Hair follicle dermal papilla cell (primary cell): ENCODE results near the gene CLEC2L. TPM values are rescaled to one million over a fixed set of nuclear protein-coding genes. Genes with fewer than 3 reads are reported as not detected.

Source experiments
- total RNA-seq: library from RNA; depleted of rRNA; stranded (reverse); fragments of >200 nt; gene quantifications from 2 replicates; pipeline ENCODE4 v1.2.3, GENCODE V29; 2012

CLEC2L gene
- not detected in 2 replicates for total RNA-seq

DNA sequence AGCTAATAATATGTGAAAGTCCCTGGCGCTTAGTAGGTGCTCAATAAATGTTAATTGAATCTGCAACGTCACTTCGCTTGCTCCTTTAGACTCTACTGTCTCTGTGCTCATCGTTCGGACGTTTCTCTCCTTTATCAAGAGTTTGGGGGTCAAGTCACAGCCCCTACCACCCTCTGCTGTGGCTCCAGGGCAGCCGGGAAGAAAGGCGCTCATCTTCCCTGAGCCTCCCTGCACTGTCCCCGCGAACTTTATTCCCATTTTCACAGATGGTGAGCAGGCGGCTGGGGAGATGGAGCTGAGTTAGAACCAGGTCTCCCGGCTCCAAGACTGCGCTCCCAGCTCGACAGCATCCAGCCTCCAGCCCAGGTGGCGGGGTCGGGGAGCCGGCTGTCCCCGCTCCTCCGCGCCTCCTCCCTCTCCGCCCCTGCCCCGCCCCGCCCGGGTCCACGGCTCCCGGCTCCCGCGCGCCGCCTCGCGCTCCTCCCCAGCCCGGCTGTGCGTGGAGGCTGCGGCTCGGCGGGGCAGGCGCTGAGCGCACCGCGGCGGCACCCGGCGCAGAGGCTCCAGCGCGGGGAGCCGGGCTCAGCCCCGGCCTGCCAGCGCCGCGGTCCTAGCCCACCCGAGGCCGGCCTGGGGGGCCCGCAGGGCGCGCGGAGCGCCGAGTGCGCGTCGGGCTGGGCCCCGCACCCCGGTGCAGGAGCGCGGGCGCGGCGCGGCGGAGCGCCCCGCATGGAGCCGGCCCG lies at the start of gene CLEC2L:
Gene CLEC2L (plus strand): TSS at position 487 of the 743 bp plus-strand sequence. CDS start 243 bp downstream, at position 730.

Other genes starting within 250 kb of the CLEC2L start
- gene FMC1, start 182.3 kb upstream of the CLEC2L start, total RNA-seq, result 4.6 and 5.4 TPM in 2 replicates
- 45.8 and 58.3 TPM in 2 replicates for gene LUC7L2, start 163.8 kb upstream of the CLEC2L start, total RNA-seq
- not detected in 2 replicates for gene KLRG2, start 40.0 kb upstream of the CLEC2L start, total RNA-seq